ENCODE measurements around the gene PPP4R2.
"Not testable (repeated sequence)": the region's sequence is repeated elsewhere in the genome, so short reads cannot be mapped to it uniquely, and the experiment has no call there.

The PPP4R2 gene

DNA sequence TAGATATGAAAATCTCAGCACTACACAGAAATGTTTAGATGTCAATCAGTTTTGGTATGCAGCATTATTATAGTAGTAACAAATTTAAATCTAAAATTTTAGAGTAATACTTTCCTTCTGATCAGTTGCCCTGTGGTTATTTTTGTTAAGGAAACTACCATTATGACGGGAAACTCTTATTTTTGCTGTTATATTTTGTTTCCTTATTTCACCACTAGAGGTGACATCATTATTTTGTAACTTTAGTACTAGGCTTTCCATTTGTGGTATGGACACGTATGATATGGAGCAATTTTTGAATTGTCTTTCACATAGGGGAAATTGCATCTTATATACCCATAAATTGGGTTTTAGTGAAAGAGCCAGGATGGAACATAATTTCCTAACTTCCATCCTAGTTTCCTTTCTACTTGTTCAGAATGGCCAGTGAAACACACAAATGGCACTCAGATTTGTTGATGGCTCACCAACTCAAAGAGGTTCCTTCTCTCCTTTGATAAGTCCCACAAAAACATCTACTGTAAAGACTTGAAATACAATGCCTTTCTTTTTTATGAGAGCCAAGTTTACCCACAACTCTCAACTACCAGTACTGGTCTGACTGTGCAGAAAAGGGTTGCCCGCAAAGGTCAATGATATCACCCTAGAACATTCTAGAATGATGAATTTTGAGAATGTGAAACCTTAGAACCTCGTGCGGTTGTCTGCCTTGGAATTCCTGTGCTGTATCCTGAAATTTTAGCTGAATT lies 19.4 kb upstream of the PPP4R2 start:
- DNase-seq (ENCODE audit: low read depth, low spot score): no peak

DNA sequence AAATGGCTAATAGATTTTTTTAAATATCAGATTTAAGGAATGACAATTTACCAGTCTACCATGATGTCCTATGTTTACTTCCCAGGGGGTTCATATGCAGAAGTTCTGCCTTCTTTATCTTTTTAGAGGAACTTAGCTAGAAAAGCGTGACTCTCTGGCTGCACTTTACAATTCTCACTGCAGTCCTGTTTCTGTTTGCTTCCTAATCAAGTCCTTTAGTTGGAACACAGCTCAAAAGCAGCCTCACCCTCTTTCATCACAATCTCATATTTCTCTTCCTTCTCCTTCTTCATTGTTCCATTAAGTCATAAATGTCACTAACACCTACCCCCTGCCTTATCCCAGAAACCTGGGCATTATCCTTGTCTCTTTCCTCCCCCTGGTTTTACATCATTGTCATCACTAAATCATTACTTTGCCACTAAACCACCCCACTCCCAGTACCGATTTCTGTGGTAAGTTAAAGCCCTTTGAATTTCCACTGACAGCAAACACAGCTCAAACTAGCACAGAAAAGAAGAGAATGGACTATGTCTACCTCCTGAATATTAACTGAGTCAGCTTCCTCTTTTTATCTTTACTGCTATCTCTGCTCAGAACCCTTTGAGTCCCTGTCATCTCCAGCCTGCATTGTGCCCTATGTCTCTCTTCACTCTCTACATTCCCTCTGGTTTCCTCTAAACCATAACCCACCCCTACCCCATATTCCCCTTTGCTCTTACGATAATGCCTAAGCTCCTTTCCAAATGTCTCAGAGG lies 13.8 kb upstream of the PPP4R2 start:
- DNase-seq (ENCODE audit: low read depth, low spot score): no peak

- DNase-seq (ENCODE audit: low read depth, low spot score): no peak
These were observed 11.0 kb upstream of the PPP4R2 start for GRCh38 chr3:72985576-72985975.

DNA sequence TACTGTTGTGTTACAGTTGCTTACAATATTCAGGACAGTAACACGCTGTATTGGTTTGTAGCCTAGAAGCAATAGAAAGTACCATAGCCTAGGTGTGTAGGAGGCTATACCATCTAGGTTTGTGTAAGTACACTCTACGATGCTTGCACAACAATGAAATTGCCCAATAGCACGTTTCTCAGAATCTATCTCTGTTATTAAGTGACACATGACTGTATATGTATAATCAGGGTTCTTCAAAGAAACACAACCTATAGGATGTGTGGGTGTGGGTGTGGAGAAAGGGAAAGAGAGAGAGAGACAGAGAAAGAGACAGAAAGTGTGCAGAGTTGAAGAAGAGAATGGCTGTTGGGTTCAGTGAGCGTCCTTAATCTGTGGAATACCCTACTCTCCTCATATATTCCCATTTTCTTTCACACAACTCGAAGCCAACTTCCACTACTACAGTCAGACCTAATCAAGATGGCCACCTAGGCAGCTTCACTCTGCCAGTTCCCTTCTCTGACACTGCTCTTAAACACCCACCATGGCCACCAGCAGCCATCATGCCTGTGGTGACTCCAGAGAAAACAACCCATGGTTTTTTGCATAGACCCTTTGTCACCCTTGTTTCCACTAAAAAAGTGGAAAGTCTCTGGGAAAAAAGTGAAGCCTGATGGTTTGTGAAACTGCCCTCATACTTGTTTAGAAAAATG lies 5.8 kb upstream of the PPP4R2 start:
- DNase-seq (ENCODE audit: low read depth, low spot score): no peak

GRCh38 chr3:72991522-72991921 lies 5.1 kb upstream of the PPP4R2 start:
- DNase-seq (ENCODE audit: low read depth, low spot score): no peak

DNA sequence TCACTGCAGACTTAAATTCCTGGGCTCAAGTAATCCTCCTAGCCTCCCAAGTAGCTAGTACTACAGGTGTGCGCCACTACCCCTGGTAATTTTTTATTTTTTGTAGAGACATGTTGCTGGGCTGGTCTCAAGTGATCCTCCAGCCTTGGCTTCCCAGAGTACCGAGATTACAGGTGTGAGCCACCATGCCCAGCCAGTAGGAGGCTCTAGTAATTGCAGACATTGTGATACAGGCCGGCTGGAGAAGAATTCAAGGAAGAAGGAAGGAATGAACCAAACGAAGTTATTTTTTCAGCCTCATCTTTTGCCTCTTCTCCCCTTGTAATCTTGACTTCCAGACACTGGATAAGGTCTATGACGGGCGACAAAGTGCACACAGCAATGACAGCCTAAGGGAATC lies 3.2 kb upstream of the PPP4R2 start:
- DNase-seq (ENCODE audit: low read depth, low spot score): no peak

- no peak for DNase-seq (ENCODE audit: low read depth, low spot score)
These were observed 1.3 kb upstream of the PPP4R2 start for GRCh38 chr3:72995337-72995736.

DNA sequence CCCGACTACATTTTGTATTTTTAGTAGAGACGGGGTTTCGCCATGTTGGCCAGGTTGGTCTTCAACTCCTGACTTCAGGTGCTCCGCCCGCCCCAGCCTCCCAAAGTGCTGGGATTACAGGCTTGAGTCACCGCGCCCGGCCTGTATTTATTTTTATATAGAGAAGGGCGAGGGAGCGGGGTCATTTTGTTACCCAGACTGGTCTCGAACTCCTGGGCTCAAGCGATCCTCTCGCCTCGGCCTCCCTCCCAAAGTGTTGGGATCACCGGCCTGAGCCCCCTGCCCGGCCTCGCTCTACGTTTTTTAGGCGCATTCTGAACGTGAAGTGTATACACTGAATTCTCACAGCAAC lies 514 bp upstream of the PPP4R2 start:
- DNase-seq (ENCODE audit: low read depth, low spot score): no peak

DNA sequence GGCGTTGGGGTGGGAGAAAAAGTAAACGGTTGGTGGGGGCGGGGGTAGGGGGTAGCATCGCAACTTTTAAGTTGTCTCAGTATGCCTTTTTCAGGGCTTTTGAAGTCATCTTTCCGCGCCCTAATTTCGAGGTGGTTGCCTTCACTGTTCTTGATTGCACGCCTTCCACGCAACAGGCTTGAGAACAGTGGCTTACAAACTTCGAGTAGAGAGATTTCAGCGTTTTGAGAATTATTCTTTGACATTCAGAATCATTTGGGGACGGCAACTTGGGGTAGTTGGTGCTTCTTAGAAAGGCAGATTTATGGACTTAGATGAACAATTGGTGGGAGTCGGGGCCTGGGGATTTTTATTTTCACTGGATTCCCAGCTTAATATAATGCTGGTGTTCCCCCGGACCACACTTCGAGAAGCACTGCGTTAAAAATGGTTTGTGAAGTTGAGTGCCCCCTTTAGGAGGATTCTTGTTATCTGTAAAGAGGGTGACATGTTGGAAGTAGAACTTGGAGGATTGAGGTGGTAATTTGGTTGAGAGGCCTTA lies 880 bp downstream of the PPP4R2 start:
- DNase-seq (ENCODE audit: low read depth, low spot score): no peak

GRCh38 chr3:72998466-72998865 lies 1.9 kb downstream of the PPP4R2 start:
- DNase-seq (ENCODE audit: low read depth, low spot score): no peak

DNA sequence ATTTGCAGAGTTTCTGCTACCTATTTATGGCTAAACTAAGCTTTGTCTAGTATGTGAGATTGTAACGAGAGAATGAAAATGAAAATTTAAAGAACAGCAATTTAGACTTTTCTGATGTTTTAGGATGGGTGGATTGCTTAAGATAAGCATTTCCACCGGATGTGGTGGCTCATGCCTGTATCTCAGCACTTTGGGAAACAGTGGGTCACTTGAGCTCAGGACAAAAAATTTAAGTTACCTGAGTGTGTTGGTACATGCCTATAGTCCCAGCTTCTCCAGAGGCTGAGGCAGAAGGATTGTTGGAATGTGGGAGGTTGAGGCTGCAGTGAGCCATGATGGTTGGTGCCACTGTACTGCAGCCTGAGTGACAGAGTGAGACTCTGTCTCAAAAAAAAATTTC lies 3.3 kb downstream of the PPP4R2 start:
- DNase-seq (ENCODE audit: low read depth, low spot score): no peak

DNA sequence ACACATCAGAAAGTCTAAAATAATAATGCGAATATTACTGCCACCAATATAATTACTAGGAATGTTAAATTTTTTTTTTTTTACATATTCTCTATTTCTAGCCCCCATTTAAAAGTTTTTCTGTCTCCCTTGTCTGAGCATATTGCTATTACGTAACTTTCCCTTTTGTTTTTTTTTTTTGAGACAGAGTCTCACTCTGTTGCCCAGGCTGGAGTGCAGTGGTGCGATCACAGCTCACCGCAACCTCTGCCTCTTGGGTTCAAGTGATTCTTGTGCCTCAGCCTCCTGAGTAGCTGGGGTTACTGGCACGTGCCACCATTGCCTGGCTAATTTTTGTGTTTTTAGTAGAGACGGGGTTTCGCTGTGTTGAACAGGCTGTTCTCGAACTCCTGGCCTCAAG lies 6.4 kb downstream of the PPP4R2 start:
- not testable (repeated sequence) for DNase-seq (ENCODE audit: low read depth, low spot score)

DNA sequence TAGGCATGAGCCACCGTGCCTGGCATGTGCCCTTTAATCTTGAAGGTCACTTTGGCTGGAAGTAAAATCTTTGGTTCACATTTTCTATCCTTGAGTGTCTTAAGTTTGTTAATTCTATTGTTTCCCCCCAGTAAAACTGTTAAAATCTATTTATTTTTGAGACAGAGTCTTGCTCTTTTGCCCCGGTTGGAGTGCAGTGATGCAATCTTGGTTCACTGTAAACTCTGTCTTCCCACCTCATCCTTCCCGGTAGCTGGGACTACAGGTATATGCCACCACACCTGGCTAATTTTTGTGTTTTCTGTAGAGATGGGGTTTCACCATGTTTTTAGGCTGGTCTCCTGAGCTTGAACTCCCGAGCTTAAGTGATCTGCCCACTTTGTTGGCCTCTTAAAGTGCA lies 7.7 kb downstream of the PPP4R2 start:
- no peak for DNase-seq (ENCODE audit: low read depth, low spot score)

DNA sequence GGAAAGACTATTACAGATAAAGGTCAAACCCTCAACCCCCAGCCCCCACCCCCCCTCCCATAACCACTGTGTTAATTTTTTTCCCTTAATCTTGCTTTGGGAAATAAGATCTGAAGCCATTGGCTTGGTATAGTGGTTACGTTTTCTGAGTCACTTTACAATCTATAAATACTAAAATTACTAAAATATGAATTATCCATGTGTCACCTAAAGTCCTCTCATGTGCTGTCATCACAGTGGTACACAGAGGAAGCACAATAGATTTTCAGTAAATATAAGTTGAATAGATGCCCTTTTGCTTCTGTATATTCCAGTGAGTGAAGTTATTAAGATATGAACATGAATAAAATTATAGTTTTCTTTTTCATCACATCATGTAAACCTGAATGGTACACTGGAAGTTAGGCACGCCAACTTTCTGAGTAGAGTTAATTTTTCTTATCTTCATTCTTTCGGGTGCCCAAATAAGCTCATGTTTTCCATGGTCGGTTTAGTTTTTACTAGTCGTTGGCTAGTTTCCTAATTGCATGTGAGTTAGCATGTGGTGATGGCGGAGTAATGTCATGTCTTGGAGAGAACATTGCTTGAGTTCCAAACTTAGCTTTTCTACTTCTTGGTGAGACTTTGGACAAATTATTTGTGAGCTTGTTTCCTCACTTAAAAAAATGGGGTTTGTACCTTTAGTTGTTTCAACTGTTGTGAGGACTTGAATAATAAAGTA lies 11.5 kb downstream of the PPP4R2 start:
- no peak for DNase-seq (ENCODE audit: low read depth, low spot score)

DNA sequence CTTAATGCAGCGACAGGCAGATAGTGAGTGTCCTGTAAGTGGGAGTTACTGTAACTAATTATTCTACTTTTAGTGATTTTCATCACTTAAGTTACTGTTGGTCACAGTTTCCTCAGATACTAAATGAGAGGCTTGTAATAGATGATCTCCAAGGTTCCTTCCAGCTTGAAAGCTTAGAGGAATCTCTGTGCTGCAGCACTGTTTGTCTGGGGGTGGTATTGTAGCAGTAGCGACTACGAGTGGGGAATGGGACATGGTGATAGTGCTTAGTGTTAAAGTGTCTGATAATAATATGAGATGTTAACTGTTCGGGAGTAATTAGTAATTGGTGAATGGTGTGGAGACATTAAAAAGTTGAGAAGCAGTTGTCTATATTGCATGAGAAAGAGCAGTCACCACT lies 12.4 kb downstream of the PPP4R2 start:
- DNase-seq (ENCODE audit: low read depth, low spot score): no peak

- DNase-seq (ENCODE audit: low read depth, low spot score): no peak
These were observed 13.1 kb downstream of the PPP4R2 start for GRCh38 chr3:73009750-73010149.

- DNase-seq (ENCODE audit: low read depth, low spot score): no peak
These were observed 13.5 kb downstream of the PPP4R2 start for GRCh38 chr3:73010158-73010557.

- DNase-seq (ENCODE audit: low read depth, low spot score): no peak
These were observed 21.7 kb downstream of the PPP4R2 start for GRCh38 chr3:73018298-73018697.

DNA sequence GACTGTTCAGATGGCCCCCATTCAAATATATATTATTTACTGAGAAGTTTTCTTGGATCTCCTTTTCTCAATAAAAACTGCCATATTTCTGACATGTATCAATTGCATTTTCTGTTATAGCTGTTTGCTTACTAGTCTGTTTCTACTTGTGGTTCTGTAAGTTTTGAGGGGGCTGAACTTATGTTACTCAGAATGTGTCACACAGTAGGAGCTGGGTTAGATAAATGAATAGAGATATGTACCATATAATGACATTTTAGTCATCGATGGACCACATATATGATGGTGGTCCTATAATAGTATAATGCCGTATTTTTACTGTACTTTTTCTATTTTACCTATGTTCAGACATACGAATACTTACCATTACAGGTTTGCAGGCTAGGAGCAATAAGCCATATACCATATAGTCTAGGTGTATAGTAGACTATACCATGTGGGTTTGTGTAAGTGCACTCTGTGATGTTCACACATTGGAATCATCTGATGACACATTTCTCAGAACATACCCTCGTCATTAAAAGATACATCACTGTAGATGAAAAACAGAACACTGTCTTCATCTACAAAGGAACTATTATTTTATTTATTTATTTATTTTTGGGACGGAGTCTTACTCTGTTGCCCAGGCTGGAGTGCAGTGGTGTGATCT lies 22.3 kb downstream of the PPP4R2 start:
- DNase-seq (ENCODE audit: low read depth, low spot score): no peak

- no peak for DNase-seq (ENCODE audit: low read depth, low spot score)
These were observed 24.8 kb downstream of the PPP4R2 start for GRCh38 chr3:73021301-73021835.

- DNase-seq (ENCODE audit: low read depth, low spot score): no peak
These were observed 28.2 kb downstream of the PPP4R2 start for GRCh38 chr3:73024836-73025235.

Data from smooth muscle cell of the brain vasculature (primary cell).